Mesenchymal stem cell (in vitro differentiated cells and primary cell): ENCODE data around the gene CFAP73.

Experiments used
- DNase-seq: peaks from one replicate; pipeline ENCODE4 v3.0.0-alpha.2; 2013
- H2AFZ ChIP-seq: one replicate; pipeline ENCODE4 v1.6.1; 2013; ENCODE audit warnings: low read depth, mild to moderate bottlenecking, control low read depth, inconsistent platforms, low read length, moderate library complexity
- H2AK5ac ChIP-seq: 2 replicates; pipeline ENCODE4 v1.6.1; 2013; ENCODE audit warnings: low read length, moderate library complexity, mild to moderate bottlenecking, inconsistent platforms; ENCODE audit not compliant: severe bottlenecking
- H2BK120ac ChIP-seq: one replicate; pipeline ENCODE4 v1.6.1; 2013; ENCODE audit warnings: low read depth, mild to moderate bottlenecking, inconsistent platforms, low read length, moderate library complexity
- H2BK12ac ChIP-seq, 2 experiments: one replicate each; pipeline ENCODE4 v1.6.1; 2013; ENCODE audit warnings: inconsistent platforms in 2 of 2, low read length in 2 of 2, mild to moderate bottlenecking in 2 of 2, moderate library complexity in 2 of 2, control low read depth in 1 of 2
- H2BK15ac ChIP-seq: one replicate; pipeline ENCODE4 v1.6.1; 2013; ENCODE audit warnings: mild to moderate bottlenecking, low read depth, inconsistent platforms; ENCODE audit not compliant: poor library complexity, severe bottlenecking
- H2BK5ac ChIP-seq: 2 replicates; pipeline ENCODE4 v1.6.1; 2013; ENCODE audit warnings: low read depth, mild to moderate bottlenecking, low read length, control low read depth, inconsistent platforms; ENCODE audit not compliant: poor library complexity, severe bottlenecking
- H3K14ac ChIP-seq, 2 experiments: one replicate each; pipeline ENCODE4 v1.6.1; 2013; ENCODE audit warnings: inconsistent platforms in 2 of 2, low read length in 2 of 2, control low read depth in 1 of 2, mild to moderate bottlenecking in 1 of 2, moderate library complexity in 1 of 2
- H3K18ac ChIP-seq, 2 experiments: one replicate each; pipeline ENCODE4 v1.6.1; 2013; ENCODE audit warnings: inconsistent platforms in 2 of 2, low read length in 2 of 2, control low read depth in 1 of 2, low read depth in 1 of 2, mild to moderate bottlenecking in 1 of 2
- H3K23ac ChIP-seq, 2 experiments: one replicate each; pipeline ENCODE4 v1.6.1; 2013; ENCODE audit warnings: inconsistent platforms in 2 of 2, low read length in 2 of 2, mild to moderate bottlenecking in 2 of 2, moderate library complexity in 2 of 2, control low read depth in 1 of 2
- H3K27ac ChIP-seq: 2 replicates; pipeline ENCODE4 v1.5.1; 2013; ENCODE audit warnings: mild to moderate bottlenecking, moderate library complexity, low read length, control low read depth, inconsistent platforms; ENCODE audit not compliant: poor library complexity, severe bottlenecking
- H3K27me3 ChIP-seq, 2 experiments: 2 replicates each; pipeline versions ENCODE4 v1.6.1 to v1.7.0; 2013; ENCODE audit warnings: low read length in 2 of 2, mild to moderate bottlenecking in 2 of 2, moderate library complexity in 2 of 2, control low read depth in 1 of 2, inconsistent platforms in 1 of 2; ENCODE audit not compliant: control insufficient read depth in 1 of 2, insufficient read depth in 1 of 2
- H3K36me3 ChIP-seq, 2 experiments: 2 replicates each; pipeline versions ENCODE4 v1.6.1 to v1.7.0; 2013; ENCODE audit warnings: low read length in 2 of 2, control low read depth in 1 of 2, inconsistent platforms in 1 of 2, low read depth in 1 of 2, mild to moderate bottlenecking in 1 of 2; ENCODE audit not compliant: insufficient read depth in 2 of 2, control insufficient read depth in 1 of 2
- H3K4ac ChIP-seq, 2 experiments: one replicate each; pipeline ENCODE4 v1.6.1; 2013; ENCODE audit warnings: inconsistent platforms in 2 of 2, low read length in 2 of 2, mild to moderate bottlenecking in 2 of 2, moderate library complexity in 2 of 2, control low read depth in 1 of 2, low read depth in 1 of 2
- H3K4me1 ChIP-seq: 2 replicates; pipeline ENCODE4 v1.6.1; 2013; ENCODE audit warnings: low read depth, low read length, control low read depth; ENCODE audit not compliant: control insufficient read depth, insufficient read depth
- H3K4me2 ChIP-seq: 2 replicates; pipeline ENCODE4 v1.6.1; 2013; ENCODE audit warnings: low read length, mild to moderate bottlenecking, inconsistent platforms; ENCODE audit not compliant: poor library complexity, severe bottlenecking
- H3K4me3 ChIP-seq, 2 experiments: 2 replicates each; pipeline versions ENCODE4 v1.5.1 to v1.7.0; 2013; ENCODE audit warnings: low read length in 2 of 2, mild to moderate bottlenecking in 2 of 2, control low read depth in 1 of 2, low read depth in 1 of 2; ENCODE audit not compliant: insufficient read depth in 1 of 2
- H3K79me1 ChIP-seq: replicated peaks from 2 replicates; pipeline ENCODE4 v1.6.1; 2013; ENCODE audit warnings: mild to moderate bottlenecking, control low read depth, low read length, inconsistent platforms; ENCODE audit not compliant: poor library complexity, severe bottlenecking
- H3K9ac ChIP-seq: 2 replicates; pipeline ENCODE4 v1.7.0; 2013; ENCODE audit warnings: mild to moderate bottlenecking, low read length, moderate library complexity
- H3K9me3 ChIP-seq: 2 replicates; pipeline ENCODE4 v1.7.0; 2013; ENCODE audit warnings: mild to moderate bottlenecking, low read length; ENCODE audit not compliant: control insufficient read depth
- H4K8ac ChIP-seq: one replicate; pipeline ENCODE4 v1.6.1; 2013; ENCODE audit warnings: inconsistent platforms, mild to moderate bottlenecking, low read length, moderate library complexity
- H4K91ac ChIP-seq: one replicate; pipeline ENCODE4 v1.6.1; 2013; ENCODE audit warnings: mild to moderate bottlenecking, low read length, inconsistent platforms
- WGBS: methylation state at CpG from one replicate; pipeline ENCODE4 v1.1.7; 2013; ENCODE audit warnings: mixed read lengths; 5-methylcytosine and 5-hydroxymethylcytosine counted together

The CFAP73 gene

DNA sequence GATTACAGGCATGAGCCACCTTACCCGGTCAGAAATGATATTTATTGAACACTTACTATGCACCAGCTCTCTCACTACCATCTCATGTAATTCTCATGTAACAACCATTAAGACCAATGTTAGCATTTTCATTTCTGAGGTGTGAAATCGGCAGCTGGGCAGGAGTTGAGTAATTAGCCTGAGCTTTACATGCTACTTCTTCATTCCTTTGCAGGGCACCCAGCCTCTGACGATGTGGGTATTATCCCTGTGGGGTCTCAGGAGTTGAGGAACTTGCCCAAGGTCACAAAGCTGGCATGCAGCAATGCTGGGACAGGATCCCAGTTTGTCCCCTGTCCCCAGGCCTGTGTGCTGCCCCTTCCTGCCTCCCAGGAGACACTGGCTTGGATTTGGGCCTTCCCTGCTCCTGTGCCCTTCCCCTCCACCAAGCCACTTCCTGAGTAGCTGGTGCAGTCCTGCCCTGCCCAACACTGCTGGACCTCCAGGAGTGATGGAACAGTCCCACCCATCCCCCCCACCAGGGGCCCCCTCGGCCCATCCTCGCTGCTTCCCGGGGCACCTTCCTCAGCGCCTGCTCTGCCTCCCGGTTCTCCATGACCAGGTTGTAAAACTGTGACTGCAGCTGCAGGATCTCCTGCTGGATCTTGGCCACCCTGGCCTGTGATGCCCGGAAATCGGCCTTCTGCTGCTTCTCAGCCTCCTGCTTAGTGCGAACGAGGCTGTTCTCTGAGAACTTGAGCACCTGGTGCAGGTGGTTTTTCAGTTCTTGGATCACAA lies 50.7 kb downstream of the CFAP73 start:
- H4K8ac ChIP-seq, result peak overlapping the region; percentile 27
- H3K27me3 ChIP-seq, result no peaks in the 10 kb centered on the region
- no peak overlapping the region for H3K4me2 ChIP-seq
- H3K27ac ChIP-seq, result no peak overlapping the region
- DNase-seq, result no peak
- peaks cover 4% of the 10 kb centered on the region for H3K79me1 ChIP-seq
- no peak overlapping the region for H2AFZ ChIP-seq
- 87% methylated on average over 12 of the region's 12 CpGs for WGBS
- no peak overlapping the region for H2BK15ac ChIP-seq
- no peak overlapping the region for H2BK120ac ChIP-seq
- peak overlapping the region in 1 of 2 experiments; percentile 38 for H3K14ac ChIP-seq
- H3K23ac ChIP-seq, result peak overlapping the region in 1 of 2 experiments; percentile 35
- no peaks in the 10 kb centered on the region for H3K9me3 ChIP-seq
- peaks cover 0 to 8% of the 10 kb centered on the region in 2 experiments for H3K36me3 ChIP-seq
- H2BK12ac ChIP-seq, result no peak overlapping the region
- H3K4me3 ChIP-seq, result no peak overlapping the region
- no peak overlapping the region for H2BK5ac ChIP-seq
- H3K18ac ChIP-seq, result peak overlapping the region in 1 of 2 experiments; percentile 60
- no peak overlapping the region for H3K9ac ChIP-seq
- H3K4ac ChIP-seq, result peak overlapping the region in 1 of 2 experiments; percentile 49
- H4K91ac ChIP-seq, result peak overlapping the region; percentile 70
- H2AK5ac ChIP-seq, result peak overlapping the region; percentile 61
- H3K4me1 ChIP-seq, result peaks cover 26% of the 10 kb centered on the region

GRCh38 chr12:113201187-113202177 lies 52.0 kb downstream of the CFAP73 start:
- Histone ChIP-seq H2BK120ac (no peak overlapping the region), H2BK5ac (no peak overlapping the region), H3K27me3 (no peaks in the 10 kb centered on the region), H2AFZ (no peak overlapping the region), H3K4me2 (no peak overlapping the region), H3K4ac (no peak overlapping the region), H3K23ac (no peak overlapping the region), H3K9me3 (no peaks in the 10 kb centered on the region), H3K14ac (no peak overlapping the region), H3K4me3 (no peak overlapping the region), H4K91ac (no peak overlapping the region), H3K36me3 (peaks cover 0 to 7% of the 10 kb centered on the region in 2 experiments), H3K4me1 (peaks cover 18% of the 10 kb centered on the region), H3K9ac (no peak overlapping the region), H2BK15ac (no peak overlapping the region), H3K18ac (no peak overlapping the region), H3K79me1 (peaks cover 3% of the 10 kb centered on the region), H2BK12ac (peak overlapping the region; percentile 23 to 45), H4K8ac (peak overlapping the region; percentile 30), H3K27ac (no peak overlapping the region), H2AK5ac (peak overlapping the region; percentile 37)
- DNase-seq, result no peak
- 95% methylated on average over 14 of the region's 14 CpGs for WGBS

GRCh38 chr12:113202300-113203075 lies 53.0 kb downstream of the CFAP73 start:
- Histone ChIP-seq H2BK15ac (no peak overlapping the region), H3K23ac (no peak overlapping the region), H2BK5ac (no peak overlapping the region), H3K4me3 (no peak overlapping the region), H3K9ac (no peak overlapping the region), H4K8ac (no peak overlapping the region), H2AFZ (no peak overlapping the region), H3K4ac (no peak overlapping the region), H3K4me2 (no peak overlapping the region), H3K79me1 (no peaks in the 10 kb centered on the region), H2BK12ac (peak overlapping the region in 1 of 2 experiments; percentile 45), H3K14ac (no peak overlapping the region), H3K27me3 (no peaks in the 10 kb centered on the region), H3K4me1 (peaks cover 12% of the 10 kb centered on the region), H3K27ac (no peak overlapping the region), H4K91ac (peak overlapping the region; percentile 18), H3K9me3 (no peaks in the 10 kb centered on the region), H2BK120ac (no peak overlapping the region), H2AK5ac (no peak overlapping the region), H3K36me3 (peaks cover 0 to 4% of the 10 kb centered on the region in 2 experiments), H3K18ac (peak overlapping the region in 1 of 2 experiments; percentile 30)
- WGBS, result 76% methylated on average over 3 of the region's 4 CpGs
- DNase-seq, result no peak
